Bronchial epithelial cell (primary cell): Measurements from ENCODE around the gene FADS3. TPM values are rescaled to one million over a fixed set of nuclear protein-coding genes. Genes with fewer than 3 reads are reported as not detected.

Experiments
- DNase-seq: peaks from one replicate; pipeline ENCODE4 v3.0.0-alpha.2; 2010; ENCODE audit warnings: low read depth
- FAIRE-seq: peaks from 2 replicates; lab custom pipeline; 2011; peaks lifted over from hg19 to GRCh38; lab: Jason Lieb, UNC
- H3K27me3 ChIP-seq: 2 replicates; pipeline ENCODE4 v1.5.1; 2011; ENCODE audit warnings: low read length; ENCODE audit not compliant: control insufficient read depth, insufficient read depth
- H3K36me3 ChIP-seq: 2 replicates; pipeline ENCODE4 v1.5.1; 2011; ENCODE audit warnings: low read length; ENCODE audit not compliant: control insufficient read depth, insufficient read depth
- H3K4me3 ChIP-seq: 2 replicates; pipeline ENCODE4 v1.5.1; 2011; ENCODE audit warnings: mild to moderate bottlenecking, low read depth, low read length, control low read depth
- total RNA-seq: library from RNA; depleted of rRNA; stranded (reverse); fragments of >200 nt; gene quantifications from 2 replicates; pipeline ENCODE4 v1.2.1, GENCODE V29; 2014
- TF ChIP-seq, protein P1 (sequence below): IDR thresholded peaks from 2 replicates; pipeline ENCODE4 v1.5.1; 2011; ENCODE audit warnings: mild to moderate bottlenecking, moderate library complexity, low read length, control low read depth, inconsistent platforms; ENCODE audit not compliant: insufficient read depth, severe bottlenecking

Gene FADS3
- total RNA-seq, 1 donor from 2014 or later = 31.9 TPM

DNA sequence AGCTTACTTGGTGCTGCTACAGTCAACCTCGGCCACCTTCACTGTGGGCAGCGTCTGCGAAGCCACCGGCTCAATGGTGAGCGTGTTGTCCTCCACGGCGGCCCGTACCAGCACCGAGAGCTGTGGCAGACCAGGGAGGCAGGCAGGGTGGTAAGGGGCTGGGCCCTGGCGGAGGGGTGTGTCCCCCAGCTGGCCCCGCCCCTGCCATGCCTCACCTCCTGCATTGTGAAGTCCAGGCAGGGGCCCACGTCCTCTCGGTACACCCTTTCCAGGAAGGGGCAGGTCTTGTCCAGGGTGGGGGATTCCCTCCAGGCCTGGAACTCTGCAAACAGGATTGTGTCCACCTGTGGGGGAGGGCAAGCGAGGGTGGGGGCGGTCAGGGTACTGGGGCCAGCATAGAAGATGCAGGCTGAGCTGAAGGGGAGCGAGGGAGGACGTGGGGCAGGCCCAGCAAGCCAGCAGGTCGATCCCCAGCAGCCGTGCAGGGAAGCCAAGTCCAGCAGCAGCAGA lies 13.2 kb upstream of the FADS3 start:
- DNase-seq = peak; percentile 32
- H3K36me3 ChIP-seq = no peaks in the 10 kb centered on the region
- FAIRE-seq = no peak
- peaks cover 4% of the 10 kb centered on the region for H3K27me3 ChIP-seq
- peak overlapping the region; percentile 16 for H3K4me3 ChIP-seq
- TF ChIP-seq, protein P1, sequence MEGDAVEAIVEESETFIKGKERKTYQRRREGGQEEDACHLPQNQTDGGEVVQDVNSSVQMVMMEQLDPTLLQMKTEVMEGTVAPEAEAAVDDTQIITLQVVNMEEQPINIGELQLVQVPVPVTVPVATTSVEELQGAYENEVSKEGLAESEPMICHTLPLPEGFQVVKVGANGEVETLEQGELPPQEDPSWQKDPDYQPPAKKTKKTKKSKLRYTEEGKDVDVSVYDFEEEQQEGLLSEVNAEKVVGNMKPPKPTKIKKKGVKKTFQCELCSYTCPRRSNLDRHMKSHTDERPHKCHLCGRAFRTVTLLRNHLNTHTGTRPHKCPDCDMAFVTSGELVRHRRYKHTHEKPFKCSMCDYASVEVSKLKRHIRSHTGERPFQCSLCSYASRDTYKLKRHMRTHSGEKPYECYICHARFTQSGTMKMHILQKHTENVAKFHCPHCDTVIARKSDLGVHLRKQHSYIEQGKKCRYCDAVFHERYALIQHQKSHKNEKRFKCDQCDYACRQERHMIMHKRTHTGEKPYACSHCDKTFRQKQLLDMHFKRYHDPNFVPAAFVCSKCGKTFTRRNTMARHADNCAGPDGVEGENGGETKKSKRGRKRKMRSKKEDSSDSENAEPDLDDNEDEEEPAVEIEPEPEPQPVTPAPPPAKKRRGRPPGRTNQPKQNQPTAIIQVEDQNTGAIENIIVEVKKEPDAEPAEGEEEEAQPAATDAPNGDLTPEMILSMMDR = no peak

DNA sequence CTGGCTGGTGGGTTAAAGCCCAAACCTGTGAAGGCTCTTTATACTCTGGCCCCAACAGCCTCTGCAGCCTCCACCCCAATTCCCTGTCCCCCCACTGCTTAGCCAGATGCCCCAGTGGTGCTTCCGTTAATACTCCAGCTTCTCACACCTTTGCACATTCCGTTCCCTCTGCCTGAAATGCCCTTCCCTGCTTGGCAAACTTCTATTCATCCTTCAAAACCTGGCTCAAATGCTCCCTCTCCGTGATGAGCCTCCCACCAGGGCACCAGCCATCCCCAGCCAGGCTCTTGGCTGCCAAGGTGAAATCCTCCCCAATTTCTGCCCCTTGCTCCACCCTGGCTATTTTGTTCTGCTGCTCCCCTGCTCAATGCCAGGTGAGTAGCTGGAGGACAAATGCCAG lies 12.5 kb upstream of the FADS3 start:
- Histone ChIP-seq H3K36me3 (no peaks in the 10 kb centered on the region), H3K4me3 (no peak overlapping the region), H3K27me3 (peaks cover 4% of the 10 kb centered on the region)
- FAIRE-seq = no peak
- TF ChIP-seq, protein P1 = no peak
- no peak for DNase-seq

- DNase-seq = no peak
Observed at GRCh38 chr11:61902313-61902712, 11.0 kb upstream of the FADS3 start.

GRCh38 chr11:61901397-61901796 lies 10.1 kb upstream of the FADS3 start:
- DNase-seq = no peak
- TF ChIP-seq, protein P1 = no peak
- Histone ChIP-seq H3K36me3 (no peaks in the 10 kb centered on the region), H3K27me3 (peaks cover 4% of the 10 kb centered on the region), H3K4me3 (no peak overlapping the region)
- no peak for FAIRE-seq

More at GRCh38 chr11:61902313-61902712, 11.0 kb upstream of the FADS3 start:
- peaks cover 4% of the 10 kb centered on the region for H3K27me3 ChIP-seq
- no peaks in the 10 kb centered on the region for H3K36me3 ChIP-seq
- no peak for FAIRE-seq
- TF ChIP-seq, protein P1 = no peak
- H3K4me3 ChIP-seq = no peak overlapping the region

- H3K36me3 ChIP-seq = no peaks in the 10 kb centered on the region
- DNase-seq (no peak), FAIRE-seq (no peak)
- TF ChIP-seq, protein P1 = no peak
- no peak overlapping the region for H3K4me3 ChIP-seq
- peaks cover 4% of the 10 kb centered on the region for H3K27me3 ChIP-seq
Observed at GRCh38 chr11:61900251-61900650, 8.9 kb upstream of the FADS3 start.
